Renal pelvis (tissue), 4 donors: ENCODE measurements around the gene PLEKHB2. TPM values are rescaled to one million over a fixed set of nuclear protein-coding genes. Genes with fewer than 3 reads are reported as not detected.
"Not testable (repeated sequence)": the region's sequence is repeated elsewhere in the genome, so short reads cannot be mapped to it uniquely, and the experiment has no call there.

Source experiments
- DNase-seq: peaks from one replicate; pipeline ENCODE4 v3.0.0-alpha.2; 2013
- polyA plus RNA-seq, 3 donors: library from polyadenylated mRNA; unstranded; fragments of 120-200 nt; gene quantifications; one replicate each; pipeline ENCODE4 v1.2.1, GENCODE V29; 2013; ENCODE audit not compliant: insufficient read length in 3 of 3

Gene PLEKHB2
- polyA plus RNA-seq, 3 donors = 74.8 to 92.9 (median 87.0) TPM

DNA sequence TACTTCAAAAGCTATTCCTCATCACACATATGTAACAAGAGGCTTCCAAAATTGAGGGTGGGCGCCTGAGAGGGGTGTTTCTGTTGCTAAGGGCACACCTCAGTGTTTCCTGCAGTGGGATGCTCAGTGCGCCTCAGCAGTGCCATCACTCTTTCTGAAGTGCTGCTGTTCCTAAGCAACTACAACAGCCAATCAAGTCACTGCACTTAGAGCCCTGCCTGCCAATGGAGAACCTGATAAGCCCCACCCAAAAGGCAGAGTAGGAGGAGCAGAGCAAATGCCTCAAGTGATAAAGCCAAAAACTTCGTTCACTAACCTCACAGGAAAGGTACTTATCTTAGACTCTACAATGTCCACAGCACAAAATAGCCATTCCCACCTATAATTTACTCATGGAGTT is 88.3 kb downstream of the PLEKHB2 start:
- not testable (repeated sequence) for DNase-seq

DNA sequence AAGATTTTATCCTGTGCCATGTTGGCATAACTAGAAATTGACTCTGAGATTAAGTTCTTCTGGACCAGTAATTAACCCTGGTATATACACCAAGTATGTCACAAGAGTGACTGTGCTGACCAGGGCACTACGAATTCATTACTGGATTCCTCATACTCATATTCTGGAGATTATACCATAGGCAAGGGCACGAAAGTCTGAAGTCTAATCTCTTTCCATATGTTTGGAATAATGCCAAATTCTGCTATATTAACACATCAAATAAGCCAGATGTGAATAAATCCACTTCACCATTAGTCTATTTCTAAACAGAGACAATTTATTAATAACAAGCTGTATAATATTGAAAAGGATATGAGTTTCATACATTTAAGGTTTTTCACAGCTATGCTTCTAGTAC is 91.0 kb downstream of the PLEKHB2 start:
- DNase-seq = not testable (repeated sequence)

Other genes with a start within 250 kb of the PLEKHB2 start
- gene FAM168B, start 11.9 kb upstream of the PLEKHB2 start, polyA plus RNA-seq = 100 to 1,000 TPM; 117 to 125 (median 118) TPM
- under 1 TPM in 2 of 3 donors, not detected in 1; 0.15 to 0.17 TPM for gene POTEE, start 104.2 kb downstream of the PLEKHB2 start, polyA plus RNA-seq